Thoracic aorta (tissue), 2 donors: Measurements from ENCODE around the gene FAM78B. TPM values are rescaled to one million over a fixed set of nuclear protein-coding genes. Genes with fewer than 3 reads are reported as not detected.

ENCODE experiments used
- ATAC-seq: fragments of 150-250 bp; one replicate; pipeline ENCODE4 v1.8.0; 2017; ENCODE audit warnings: low read depth; ENCODE audit not compliant: insufficient number of reproducible peaks, low FRiP score
- DNase-seq: peaks from one replicate; pipeline ENCODE4 v3.0.0-alpha.2; 2020; ENCODE audit warnings: low spot score
- H3K27ac ChIP-seq, 2 donors: fragments of 200-600 bp; sonication (generic); 1 replicate in 1 of 2; 2 replicates in 1 of 2; pipeline ENCODE4 v1.5.1; 2016; ENCODE audit warnings: mild to moderate bottlenecking in 2 of 2, moderate library complexity in 2 of 2
- H3K27me3 ChIP-seq: fragments of 200-600 bp; sonication (generic); replicated peaks from 2 replicates; pipeline ENCODE4 v1.6.0; 2016; ENCODE audit warnings: mild to moderate bottlenecking; ENCODE audit not compliant: insufficient read depth
- H3K36me3 ChIP-seq: fragments of 200-600 bp; sonication (generic); one replicate; pipeline ENCODE4 v1.5.1; 2016
- H3K4me1 ChIP-seq, 2 donors: fragments of 200-600 bp; sonication (generic); 1 replicate in 1 of 2; 2 replicates in 1 of 2; pipeline versions ENCODE4 v1.5.1 to v1.6.0; 2016; ENCODE audit warnings: low read depth in 2 of 2, mild to moderate bottlenecking in 1 of 2; ENCODE audit not compliant: control insufficient read depth in 1 of 2
- H3K4me3 ChIP-seq: fragments of 200-600 bp; sonication (generic); 2 replicates; pipeline ENCODE4 v1.5.1; 2016; ENCODE audit warnings: mild to moderate bottlenecking
- H3K9me3 ChIP-seq: fragments of 200-600 bp; sonication (generic); 2 replicates; pipeline ENCODE4 v1.5.1; 2016
- CTCF ChIP-seq: fragments of 200-600 bp; sonication (generic); IDR thresholded peaks from one replicate; pipeline ENCODE4 v1.5.1; 2019; ENCODE audit warnings: antibody characterized with exemption
- total RNA-seq, 2 donors: library from RNA; depleted of rRNA; stranded (reverse); fragments of >200 nt; gene quantifications; one replicate each; pipeline versions ENCODE4 v1.1.0 to v1.2.3, GENCODE V29; 2016

FAM78B gene
- total RNA-seq, 2 donors from 2014 or later, result 0.56 to 0.81 TPM

- DNase-seq, result no peak
- TF ChIP-seq CTCF, result no peak
- Histone ChIP-seq H3K36me3 (no peaks in the 10 kb centered on the region), H3K4me3 (no peak overlapping the region), H3K9me3 (no peaks in the 10 kb centered on the region), H3K27ac (no peak overlapping the region), H3K27me3 (no peaks in the 10 kb centered on the region), H3K4me1 (no peaks in the 10 kb centered on the region)
- ATAC-seq, result no peak
Measured at GRCh38 chr1:166156674-166157073, 10.1 kb downstream of the FAM78B start.

- Histone ChIP-seq H3K36me3 (no peaks in the 10 kb centered on the region), H3K4me3 (no peak overlapping the region), H3K27me3 (no peaks in the 10 kb centered on the region), H3K4me1 (no peaks in the 10 kb centered on the region), H3K9me3 (no peaks in the 10 kb centered on the region), H3K27ac (no peak overlapping the region)
- DNase-seq (no peak), ATAC-seq (no peak)
- TF ChIP-seq CTCF, result no peak
Measured at GRCh38 chr1:166155108-166155507, 11.7 kb downstream of the FAM78B start.

GRCh38 chr1:166153525-166154314 lies 13.1 kb downstream of the FAM78B start:
- ATAC-seq (no peak), DNase-seq (no peak)
- Histone ChIP-seq H3K27me3 (no peaks in the 10 kb centered on the region), H3K9me3 (no peaks in the 10 kb centered on the region), H3K36me3 (no peaks in the 10 kb centered on the region), H3K4me3 (no peak overlapping the region), H3K4me1 (no peaks in the 10 kb centered on the region), H3K27ac (no peak overlapping the region)
- TF ChIP-seq CTCF, result no peak

GRCh38 chr1:166152978-166153377 lies 13.8 kb downstream of the FAM78B start:
- H3K27me3 ChIP-seq, result no peaks in the 10 kb centered on the region
- no peak for ATAC-seq
- DNase-seq, result no peak
- no peaks in the 10 kb centered on the region for H3K9me3 ChIP-seq
- no peak for TF ChIP-seq CTCF
- H3K4me1 ChIP-seq, result no peaks in the 10 kb centered on the region
- no peak overlapping the region for H3K27ac ChIP-seq
- H3K4me3 ChIP-seq, result no peak overlapping the region
- H3K36me3 ChIP-seq, result no peaks in the 10 kb centered on the region

- Histone ChIP-seq H3K27ac (no peak overlapping the region), H3K27me3 (no peaks in the 10 kb centered on the region), H3K36me3 (no peaks in the 10 kb centered on the region), H3K4me1 (no peaks in the 10 kb centered on the region), H3K4me3 (no peak overlapping the region), H3K9me3 (no peaks in the 10 kb centered on the region)
- no peak for TF ChIP-seq CTCF
- DNase-seq (no peak), ATAC-seq (no peak)
Measured at GRCh38 chr1:166151804-166152203, 15.0 kb downstream of the FAM78B start.
